NCI-H146 (cell line): ENCODE results near the gene ZW10.
"Not testable (repeated sequence)": the region's sequence is repeated elsewhere in the genome, so short reads cannot be mapped to it uniquely, and the experiment has no call there.

Experiments used
- DNase-seq: peaks from one replicate; lab custom pipeline; 2025; lab: John Stamatoyannopoulos, UW

The ZW10 gene, protein sequence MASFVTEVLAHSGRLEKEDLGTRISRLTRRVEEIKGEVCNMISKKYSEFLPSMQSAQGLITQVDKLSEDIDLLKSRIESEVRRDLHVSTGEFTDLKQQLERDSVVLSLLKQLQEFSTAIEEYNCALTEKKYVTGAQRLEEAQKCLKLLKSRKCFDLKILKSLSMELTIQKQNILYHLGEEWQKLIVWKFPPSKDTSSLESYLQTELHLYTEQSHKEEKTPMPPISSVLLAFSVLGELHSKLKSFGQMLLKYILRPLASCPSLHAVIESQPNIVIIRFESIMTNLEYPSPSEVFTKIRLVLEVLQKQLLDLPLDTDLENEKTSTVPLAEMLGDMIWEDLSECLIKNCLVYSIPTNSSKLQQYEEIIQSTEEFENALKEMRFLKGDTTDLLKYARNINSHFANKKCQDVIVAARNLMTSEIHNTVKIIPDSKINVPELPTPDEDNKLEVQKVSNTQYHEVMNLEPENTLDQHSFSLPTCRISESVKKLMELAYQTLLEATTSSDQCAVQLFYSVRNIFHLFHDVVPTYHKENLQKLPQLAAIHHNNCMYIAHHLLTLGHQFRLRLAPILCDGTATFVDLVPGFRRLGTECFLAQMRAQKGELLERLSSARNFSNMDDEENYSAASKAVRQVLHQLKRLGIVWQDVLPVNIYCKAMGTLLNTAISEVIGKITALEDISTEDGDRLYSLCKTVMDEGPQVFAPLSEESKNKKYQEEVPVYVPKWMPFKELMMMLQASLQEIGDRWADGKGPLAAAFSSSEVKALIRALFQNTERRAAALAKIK

DNA sequence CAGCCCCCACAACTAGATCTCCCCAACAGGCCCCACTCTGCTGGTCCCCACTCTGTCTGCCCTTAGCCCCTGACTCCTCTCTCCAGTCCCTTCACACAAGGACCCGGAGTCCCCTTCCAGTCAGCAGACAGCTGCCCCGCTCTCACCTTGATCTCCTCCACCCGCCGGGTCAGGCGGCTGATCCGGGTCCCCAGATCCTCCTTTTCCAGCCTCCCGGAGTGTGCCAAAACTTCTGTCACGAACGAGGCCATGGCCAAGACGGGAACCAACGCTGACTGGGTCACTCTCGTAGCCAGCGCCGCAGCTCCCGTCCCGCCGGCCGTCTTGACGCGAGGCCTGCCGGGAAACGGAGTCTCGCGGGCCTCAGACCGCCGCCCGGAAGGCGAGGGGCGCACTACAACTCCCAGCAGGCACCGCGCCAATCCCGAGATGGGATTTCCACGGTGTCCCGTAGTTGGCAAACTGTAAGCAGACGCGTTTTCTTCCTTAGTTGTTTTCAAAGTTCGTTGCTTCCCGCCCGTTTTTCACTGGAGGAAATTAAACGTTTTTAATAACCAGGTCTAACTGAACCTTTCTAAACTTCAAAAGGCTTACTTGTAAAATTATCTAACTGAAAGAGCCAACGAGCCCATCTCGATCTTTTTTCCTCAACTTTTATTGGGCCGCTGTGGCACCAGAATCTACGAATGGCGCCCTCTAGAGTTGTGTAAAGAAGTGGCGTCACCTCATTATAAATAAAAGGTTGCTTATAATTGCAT lies at the start of gene ZW10:
Gene ZW10, minus strand, starts transcription at position 277 of the 758 bp plus-strand sequence. Its CDS starts 26 bp downstream, at position 251.
- DNase-seq, result peak; percentile 93

DNA sequence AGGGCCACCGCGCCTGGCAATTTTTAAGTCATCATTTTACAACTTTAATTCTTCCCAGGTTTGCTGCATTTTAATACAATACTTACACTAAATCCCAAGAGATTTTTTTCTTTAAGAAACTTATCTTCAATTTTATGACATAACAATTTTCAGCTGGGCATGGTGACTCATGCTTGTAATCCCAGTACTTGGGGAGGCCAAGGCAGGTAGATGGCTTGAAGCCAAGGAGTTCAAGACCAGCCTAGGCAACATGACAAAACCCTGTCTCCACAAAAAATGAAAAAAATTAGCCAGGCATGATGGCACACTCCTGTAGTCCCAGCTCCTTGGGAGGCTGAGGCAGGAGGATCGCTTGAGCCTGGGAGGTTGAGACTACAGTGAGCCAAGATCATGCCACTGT lies 44.9 kb upstream of the ZW10 start:
- no peak for DNase-seq

DNA sequence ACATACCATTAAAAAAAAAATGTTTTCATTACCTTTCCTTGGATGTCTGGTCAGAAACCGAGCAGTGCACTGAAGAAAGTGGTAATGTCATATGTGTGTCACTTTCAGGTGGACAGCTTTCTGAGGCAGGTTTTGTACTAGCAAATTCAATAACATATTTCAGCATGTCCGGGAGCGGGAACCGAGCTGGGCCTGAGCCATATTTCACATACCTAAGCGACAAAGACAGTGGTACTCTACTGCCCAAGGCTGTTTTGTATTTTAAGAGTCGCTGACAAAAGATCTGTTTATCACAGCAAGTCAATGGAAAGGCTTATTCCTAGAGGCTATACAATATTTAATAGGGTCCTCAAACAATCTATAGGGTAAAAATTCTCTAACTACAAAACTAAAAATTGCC lies 44.1 kb upstream of the ZW10 start:
- no peak for DNase-seq

DNA sequence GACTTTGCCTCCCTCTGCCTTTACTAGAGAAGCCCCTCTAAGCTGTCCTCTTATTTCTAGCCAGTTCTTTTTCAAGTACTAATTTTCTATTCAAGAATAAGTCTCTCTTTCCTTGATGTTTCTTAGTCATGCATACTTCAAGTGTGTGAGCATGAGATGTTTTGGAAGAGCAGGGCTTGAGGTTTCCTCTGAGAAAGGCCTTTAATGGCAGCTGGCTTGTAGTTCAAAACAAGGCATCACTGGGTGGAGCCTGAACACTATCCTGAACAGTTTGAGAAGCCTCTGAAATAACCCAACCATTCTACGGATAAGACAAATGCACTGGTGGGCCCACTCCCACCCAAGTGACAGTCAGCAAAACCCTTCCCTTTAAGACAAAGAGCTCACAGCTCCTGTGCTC lies 43.7 kb upstream of the ZW10 start:
- DNase-seq, result no peak

DNA sequence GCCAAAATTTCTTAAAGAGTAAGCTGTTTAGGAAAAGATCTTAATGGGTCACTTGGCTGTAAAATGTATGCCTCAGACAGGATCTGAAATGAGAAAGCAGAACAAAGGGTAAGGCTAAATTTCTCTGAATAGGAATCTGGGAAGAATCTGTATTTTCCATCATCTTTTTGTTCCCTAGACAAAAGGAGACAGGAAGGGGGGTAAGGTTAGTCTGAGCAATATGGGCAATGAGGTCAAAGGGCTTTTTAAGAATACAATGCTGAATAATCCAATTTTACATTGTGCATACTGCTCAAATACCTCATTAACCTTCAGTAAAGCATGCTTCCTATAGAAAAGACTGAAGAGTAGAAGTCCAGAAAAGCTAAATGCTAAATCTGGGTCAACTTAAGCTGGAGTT lies 40.7 kb upstream of the ZW10 start:
- no peak for DNase-seq

DNA sequence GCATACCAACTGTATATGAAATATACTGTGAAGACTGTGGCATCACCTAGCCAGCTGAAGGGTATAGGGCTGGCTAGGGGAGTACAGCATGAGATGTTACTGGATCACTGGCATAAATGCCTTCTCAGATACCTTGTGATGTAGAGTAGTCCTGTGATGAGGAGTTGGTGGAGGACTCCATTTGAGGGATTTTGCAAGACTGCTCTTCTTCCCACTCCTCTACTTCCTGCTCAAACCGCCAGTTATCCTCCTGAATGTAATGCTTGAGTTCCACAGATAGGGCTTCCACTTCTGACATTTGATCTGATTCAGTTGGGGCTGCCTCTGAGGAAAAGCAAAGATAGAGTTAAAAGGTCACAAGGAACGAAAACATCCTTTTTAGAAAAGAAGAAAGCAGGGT lies 35.4 kb upstream of the ZW10 start:
- no peak for DNase-seq

DNA sequence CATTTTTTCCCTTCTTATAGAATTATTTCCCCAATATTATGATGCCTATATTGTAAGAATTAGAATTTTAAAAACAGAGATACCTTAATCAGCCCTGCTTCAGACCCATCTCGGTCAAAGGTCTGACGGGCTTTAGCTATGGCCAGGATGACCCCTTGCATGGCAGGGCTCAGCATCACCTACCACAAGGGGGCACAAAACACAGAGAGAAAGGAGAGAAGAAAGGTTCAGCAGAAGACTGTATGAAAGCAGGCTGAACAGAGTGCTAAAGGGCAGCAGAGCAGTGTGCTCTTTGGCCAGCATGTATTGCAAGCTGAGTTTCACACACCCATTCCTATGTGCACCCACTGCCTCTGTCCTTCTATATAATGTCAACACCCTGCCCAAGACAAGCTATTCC lies 32.9 kb upstream of the ZW10 start:
- peak; percentile 44 for DNase-seq

DNA sequence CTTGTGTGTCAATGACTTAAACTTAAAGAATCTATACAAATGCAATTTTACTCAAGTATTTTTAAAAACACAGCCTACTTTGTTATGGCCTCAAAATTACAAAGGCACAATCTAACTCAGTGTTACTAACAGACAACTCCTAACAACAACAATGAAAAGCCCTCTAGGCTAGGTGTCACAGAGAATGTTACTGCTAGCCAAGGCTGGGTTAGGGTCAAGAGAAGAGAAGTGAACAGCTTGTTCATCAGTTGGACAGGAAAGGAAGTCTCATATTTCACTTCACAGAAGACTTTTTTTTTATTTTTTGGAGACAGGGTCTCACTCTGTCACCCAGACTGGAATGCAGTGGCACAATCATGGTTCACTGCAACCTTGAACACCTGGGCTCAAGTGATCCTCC lies 32.1 kb upstream of the ZW10 start:
- DNase-seq, result no peak

DNA sequence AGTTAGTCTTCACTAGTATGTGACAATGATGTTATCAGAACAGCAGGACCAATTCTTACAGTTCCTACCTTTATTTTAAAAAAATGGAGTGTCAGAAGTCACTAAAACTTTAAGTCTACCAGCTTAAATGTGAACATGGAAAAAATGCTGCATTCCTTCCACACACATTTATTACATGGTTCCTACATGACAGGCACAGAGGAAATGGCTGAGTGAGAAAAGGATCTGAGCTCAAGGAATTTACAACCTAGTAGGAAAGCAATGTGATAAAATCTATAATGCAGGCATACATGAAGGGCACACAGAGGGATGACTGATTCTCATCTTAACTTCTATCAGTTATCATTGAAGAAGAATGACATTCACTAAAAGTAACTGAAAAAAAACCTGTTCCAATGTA lies 29.1 kb upstream of the ZW10 start:
- DNase-seq, result no peak

DNA sequence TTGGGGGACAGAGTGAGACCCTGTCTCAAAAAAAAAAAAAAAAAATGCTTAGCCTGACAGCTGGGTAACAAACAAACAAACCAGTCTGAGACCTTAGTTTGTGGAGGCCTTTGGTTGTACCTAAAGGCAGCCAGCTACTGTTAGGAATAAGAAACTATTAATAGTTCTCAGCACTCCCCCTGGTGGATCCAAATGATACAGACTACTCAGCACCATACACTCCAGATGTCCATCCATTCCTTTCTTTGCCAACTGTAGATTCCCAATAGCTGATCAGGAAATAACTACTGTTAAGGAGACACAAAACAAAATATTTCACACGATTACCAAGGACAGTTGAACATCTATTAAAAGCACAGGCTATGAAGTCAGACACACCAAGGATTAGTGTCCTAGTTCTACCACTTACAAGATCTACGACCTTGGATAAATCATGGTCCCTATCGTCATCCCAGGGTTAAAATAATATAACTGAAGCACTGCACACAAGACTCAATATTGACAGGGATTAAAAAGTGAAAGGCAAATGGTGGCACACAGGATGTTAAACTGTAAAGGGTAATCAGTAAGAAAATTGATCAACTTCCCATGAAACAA lies 23.3 kb upstream of the ZW10 start:
- peak; percentile 41 for DNase-seq

DNA sequence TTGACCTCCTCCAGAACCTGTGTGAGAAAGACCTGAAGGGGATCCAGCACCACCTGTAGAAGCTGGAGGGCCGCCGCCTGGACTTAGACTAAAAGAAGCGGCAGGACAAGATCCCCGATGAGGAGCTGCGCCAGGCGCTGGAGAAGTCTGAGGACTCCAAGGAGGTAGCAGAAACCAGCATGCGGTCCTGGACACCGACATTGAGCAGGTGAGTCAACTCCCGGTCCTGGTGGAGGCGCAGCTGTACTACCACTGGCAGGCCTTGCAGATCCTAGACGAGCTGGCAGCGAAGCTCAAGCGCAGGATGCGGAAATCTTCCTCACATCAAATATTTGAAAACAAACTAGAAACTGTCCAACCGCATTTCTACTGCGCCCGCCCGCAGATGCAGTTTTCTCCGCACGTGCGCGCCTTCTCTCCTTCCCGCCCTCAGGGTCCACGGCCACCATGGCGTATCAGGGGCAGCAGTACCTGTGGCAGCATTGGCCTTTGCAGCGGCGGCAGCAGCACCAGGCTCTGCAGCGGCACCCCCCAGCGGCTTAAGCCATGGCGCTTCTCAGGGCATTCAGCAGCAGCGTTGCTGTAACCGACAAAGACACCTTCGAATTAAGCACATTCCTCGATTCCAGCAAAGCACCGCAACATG lies 16.3 kb upstream of the ZW10 start:
- DNase-seq, result no peak

DNA sequence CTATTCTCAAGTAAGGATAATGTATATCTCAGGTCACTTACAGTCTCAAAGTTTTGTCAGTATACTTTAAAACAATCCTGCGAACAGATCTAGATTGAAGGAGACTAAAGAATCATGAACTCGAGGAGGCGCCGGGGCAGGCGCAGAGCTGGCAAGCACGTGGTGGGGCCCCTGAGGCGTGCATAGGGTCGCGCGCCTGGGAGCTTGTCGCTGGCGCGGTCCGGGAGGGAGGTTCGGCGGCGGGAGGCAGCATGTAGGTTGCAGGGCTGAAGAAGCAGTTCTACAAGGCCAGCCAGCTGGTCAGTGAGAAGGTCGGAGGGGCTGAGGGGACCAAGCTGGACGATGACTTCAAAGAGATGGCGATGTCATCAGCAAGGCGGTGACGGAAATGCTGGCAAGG lies 15.5 kb upstream of the ZW10 start:
- DNase-seq, result not testable (repeated sequence)

DNA sequence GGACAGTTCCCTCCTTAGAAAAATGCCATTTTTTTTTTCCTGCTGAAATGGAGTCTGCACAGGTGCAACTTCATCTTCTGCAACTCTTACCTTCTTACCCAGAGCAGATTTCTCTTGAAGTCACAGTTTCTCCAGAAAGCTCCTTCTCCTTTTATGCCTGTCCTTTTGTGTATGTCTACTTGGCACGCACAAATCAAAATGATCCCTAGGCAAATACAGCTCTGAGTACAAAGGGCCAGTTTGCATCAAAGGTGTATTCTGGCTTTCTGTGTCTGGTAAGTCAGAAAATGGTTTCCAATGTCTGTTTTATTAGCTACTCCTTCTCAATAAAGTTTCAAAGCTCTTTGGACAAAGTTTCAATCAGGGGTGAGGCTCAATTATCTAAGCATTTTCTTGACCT lies 8.6 kb upstream of the ZW10 start:
- no peak for DNase-seq

DNA sequence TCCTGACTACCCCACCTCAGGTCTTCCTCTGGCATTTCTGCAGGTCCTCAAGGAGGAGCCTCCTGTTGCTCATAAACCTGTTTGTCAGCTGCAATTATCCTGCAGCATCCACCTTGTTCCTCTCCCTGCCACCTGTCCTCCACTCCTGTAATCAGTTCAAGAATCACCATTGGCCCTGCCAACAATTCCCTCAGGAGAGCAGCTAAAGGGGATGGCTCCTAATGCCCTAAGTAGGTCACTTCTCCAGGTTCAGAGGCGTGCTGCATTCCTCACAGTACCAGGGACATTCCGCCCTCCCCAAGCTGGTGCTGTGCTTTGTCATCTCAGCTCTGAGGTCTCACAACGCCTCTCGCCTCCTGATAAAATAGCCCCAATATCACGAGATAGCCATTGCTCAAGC lies 8.2 kb upstream of the ZW10 start:
- DNase-seq, result no peak

DNA sequence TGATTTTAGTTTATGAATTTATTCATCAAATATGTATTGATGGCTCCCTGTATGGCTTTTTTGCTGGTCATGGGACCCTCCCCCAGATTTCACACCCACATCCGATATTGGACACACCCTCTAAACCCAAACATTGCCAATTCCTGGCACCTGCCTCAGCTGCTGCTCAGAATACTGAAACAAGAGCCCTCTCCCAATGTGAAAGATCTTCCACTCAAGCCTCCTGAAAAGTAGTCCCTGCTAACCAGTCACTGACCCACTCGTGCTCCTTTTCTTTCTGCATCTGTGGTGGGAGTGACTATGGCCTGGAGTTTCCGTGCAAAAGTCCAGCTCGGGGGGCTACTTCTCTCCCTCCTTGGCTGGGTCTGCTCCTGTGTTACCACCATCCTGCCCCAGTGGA lies 6.0 kb upstream of the ZW10 start, which contains the start of gene CLDN25:
Gene CLDN25, plus strand, starts transcription at position 301 of the 400 bp plus-strand sequence. Its CDS starts 0 bp downstream, at position 301.
- no peak for DNase-seq

DNA sequence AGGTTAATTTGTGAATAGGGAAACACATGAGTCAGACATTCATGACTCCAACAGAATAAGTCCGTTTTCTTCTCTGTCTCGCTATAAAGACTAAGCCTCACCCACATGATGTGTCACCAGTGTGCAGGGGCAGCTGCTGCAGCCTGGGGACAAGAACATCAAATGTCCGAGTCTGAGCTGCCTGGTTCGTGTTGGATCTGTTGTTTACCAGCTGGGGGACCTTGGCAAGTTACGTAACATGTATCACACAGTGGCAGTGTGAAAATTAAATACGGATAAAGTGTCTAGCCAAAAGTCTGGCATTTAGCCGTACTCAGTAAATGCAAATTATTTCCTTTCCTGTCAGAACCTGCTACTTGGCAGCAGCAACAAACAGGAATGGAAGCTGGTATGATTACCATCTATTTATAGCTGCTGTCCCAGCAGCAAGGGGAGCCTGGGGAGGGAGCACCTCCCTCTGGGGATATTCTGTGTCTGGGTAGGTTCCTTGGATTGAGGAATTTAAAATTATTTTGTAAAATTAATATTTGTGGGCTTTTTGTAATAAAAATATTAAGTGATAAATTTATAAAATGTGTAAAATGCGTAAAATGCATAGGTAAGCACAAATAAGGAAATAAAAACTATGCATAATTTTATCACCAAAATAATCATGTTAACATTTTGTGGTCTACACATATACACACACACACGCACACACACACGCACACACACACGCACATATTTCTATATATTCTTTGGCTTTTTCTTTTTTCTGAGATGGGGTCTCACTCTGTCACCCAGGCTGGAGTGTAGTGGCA lies 4.8 kb upstream of the ZW10 start:
- peak; percentile 12 for DNase-seq

DNA sequence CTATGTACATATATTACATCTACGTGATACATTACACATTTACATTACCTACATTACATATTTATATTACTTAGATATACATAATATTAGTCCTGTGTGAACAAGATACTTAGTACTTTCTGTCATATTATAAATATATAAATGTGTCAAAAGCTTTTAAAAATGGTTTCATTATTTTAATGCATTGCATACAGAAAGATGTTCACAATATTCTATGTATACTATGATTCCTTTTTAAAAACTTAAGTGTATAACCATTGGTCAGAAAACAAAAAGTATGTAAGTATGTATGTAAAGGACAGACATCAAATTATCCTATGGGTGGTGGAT lies 647 bp upstream of the ZW10 start:
- DNase-seq, result no peak

DNA sequence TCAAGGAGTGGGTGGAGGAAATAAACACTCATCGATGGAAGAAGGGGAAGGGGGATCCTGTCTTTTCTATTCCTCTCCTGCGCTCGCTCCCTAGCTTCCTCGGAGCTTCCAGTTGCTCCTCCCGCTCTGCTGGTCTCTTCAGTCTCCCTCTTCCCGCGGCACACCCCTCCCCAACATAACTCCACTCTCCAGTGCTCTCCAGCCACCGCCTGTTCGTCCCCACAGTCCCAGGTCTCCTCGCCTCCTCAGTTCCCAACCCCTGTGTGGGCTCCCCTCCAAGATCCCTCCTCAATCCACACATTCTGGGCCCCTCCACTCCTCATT lies 438 bp downstream of the ZW10 start:
- peak; percentile 55 for DNase-seq

DNA sequence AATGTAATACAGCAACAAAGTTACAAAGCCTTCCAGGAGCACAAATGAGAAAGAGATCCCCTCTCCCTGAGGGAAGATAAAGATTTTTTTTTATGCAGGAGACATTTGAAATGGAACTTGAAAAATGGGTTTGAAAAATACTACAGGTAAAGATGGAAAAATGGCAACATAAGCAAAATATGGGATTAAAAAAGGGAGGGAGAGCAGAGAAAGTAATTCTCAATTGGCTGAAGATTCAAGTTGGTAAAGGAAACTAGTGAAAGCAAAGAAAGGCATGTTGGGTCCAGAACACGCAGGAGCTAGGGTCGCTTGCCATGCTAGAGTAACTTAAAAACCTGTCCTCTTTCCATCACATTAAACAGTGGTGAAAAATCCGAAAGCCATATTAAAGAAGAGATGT lies 1.5 kb downstream of the ZW10 start:
- no peak for DNase-seq

DNA sequence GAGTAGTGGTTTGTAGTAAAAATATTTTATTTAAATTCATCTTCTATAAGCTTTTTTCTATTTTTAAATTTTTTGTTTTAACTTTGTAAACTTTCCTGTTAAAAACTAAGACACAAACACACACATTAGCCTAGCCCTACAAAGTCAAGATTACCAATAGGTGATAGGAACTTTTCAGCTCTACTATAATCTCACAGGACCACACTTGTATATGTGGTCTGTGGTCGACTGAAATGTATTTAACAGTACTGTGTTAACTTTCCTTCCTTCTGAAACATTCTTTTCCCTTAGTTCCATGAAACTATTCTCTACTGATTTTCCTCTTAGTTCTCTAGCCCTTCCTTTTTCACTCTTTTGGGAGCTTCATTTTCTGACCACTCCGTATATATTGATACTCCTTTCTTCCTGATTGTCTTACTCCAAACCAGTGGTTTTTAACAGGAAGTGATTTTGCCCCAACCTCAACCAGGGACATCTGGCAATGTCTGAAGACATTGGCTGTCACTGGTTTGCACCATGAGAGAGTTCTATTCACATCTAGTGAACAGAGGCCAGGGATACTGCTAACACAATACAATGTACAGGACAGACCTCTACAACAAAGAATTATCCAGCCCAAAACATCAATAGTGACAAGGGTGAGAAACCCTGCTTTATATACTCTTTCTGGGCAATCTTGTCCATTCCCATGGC lies 8.8 kb downstream of the ZW10 start:
- DNase-seq, result no peak

DNA sequence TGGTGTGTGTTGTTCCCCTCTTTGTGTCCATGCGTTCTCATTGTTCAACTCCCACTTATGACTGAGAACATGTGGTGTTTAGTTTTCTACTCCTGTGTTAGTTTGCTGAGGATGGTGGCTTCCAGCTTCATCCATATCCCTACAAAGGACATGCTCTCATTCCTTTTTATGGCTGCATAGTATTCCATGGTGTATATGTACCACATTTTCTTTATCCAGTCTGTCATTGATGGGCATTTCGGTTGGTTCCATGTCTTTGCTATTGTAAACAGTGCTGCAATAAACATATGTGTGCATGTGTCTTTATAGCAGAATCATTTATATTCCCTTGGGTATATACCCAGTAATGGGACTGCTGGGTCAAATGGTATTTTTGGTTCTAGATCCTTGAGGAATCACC lies 10.5 kb downstream of the ZW10 start:
- not testable (repeated sequence) for DNase-seq
